ENCODE measurements around the gene FOXD4L1.
"Not testable (repeated sequence)": the region's sequence is repeated elsewhere in the genome, so short reads cannot be mapped to it uniquely, and the experiment has no call there.

The FOXD4L1 gene

DNA sequence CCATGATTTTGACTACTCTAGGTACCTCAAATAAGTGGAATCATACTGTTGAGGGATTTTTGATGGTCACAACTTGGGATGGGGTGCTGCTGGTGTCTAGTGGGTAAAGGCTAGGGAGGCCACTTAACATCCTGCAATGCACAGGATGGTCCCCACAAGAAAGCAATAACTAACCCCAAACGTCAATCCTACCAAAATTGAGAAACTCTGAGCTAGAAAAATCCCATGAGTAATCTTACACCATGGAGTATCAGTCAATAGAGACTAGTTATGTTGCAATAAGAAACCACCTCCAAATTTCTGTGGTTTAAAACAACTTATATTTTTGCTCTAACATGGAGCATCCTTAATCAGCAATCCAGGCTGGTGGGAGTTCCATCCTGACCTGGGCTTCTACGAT lies 18.6 kb downstream of the FOXD4L1 start:
- not testable (repeated sequence) for H4K8ac ChIP-seq (ENCODE audit: low read depth, low read length); H3K23ac ChIP-seq (ENCODE audit: low read length); H3K9ac ChIP-seq (ENCODE audit: low read length); H3K4me1 ChIP-seq (ENCODE audit: control insufficient read depth, low read depth, low read length); H3K79me2 ChIP-seq (ENCODE audit: control insufficient read depth, insufficient read depth, low read length); H3K4me3 ChIP-seq (ENCODE audit: low read length); H2BK5ac ChIP-seq (ENCODE audit: low read length); H2BK15ac ChIP-seq (replicated peaks; ENCODE audit: low read depth); H3K18ac ChIP-seq (ENCODE audit: low read length); DNase-seq; H3K27me3 ChIP-seq (ENCODE audit: insufficient read depth, low read length, poor library complexity); H2BK120ac ChIP-seq (ENCODE audit: low read depth, low read length); H3K36me3 ChIP-seq (ENCODE audit: control insufficient read depth, insufficient read depth, low read length); H2AK5ac ChIP-seq (ENCODE audit: low read length); H3K4ac ChIP-seq (ENCODE audit: low read depth, low read length); H3K27ac ChIP-seq (ENCODE audit: low read depth, low read length); H3K56ac ChIP-seq (ENCODE audit: low read length); H4K5ac ChIP-seq (ENCODE audit: low read length); H3K4me2 ChIP-seq (ENCODE audit: low read length); H3K79me1 ChIP-seq (ENCODE audit: low read length)
- WGBS (ENCODE audit: extremely low coverage, insufficient coverage, low lambda C conversion rate): no CpG with 5 or more reads among the region's 2 CpGs

- not testable (repeated sequence) for H3K23ac ChIP-seq (ENCODE audit: low read length); H3K18ac ChIP-seq (ENCODE audit: low read length); H4K8ac ChIP-seq (ENCODE audit: low read depth, low read length); H3K4ac ChIP-seq (ENCODE audit: low read depth, low read length); H3K4me1 ChIP-seq (ENCODE audit: control insufficient read depth, low read depth, low read length); H3K9ac ChIP-seq (ENCODE audit: low read length); H3K27me3 ChIP-seq (ENCODE audit: insufficient read depth, low read length, poor library complexity); H2AK5ac ChIP-seq (ENCODE audit: low read length); H2BK120ac ChIP-seq (ENCODE audit: low read depth, low read length); DNase-seq; H3K4me3 ChIP-seq (ENCODE audit: low read length); H3K79me1 ChIP-seq (ENCODE audit: low read length); H3K27ac ChIP-seq (ENCODE audit: low read depth, low read length); H3K36me3 ChIP-seq (ENCODE audit: control insufficient read depth, insufficient read depth, low read length); H4K5ac ChIP-seq (ENCODE audit: low read length); H3K4me2 ChIP-seq (ENCODE audit: low read length); H3K56ac ChIP-seq (ENCODE audit: low read length); H2BK5ac ChIP-seq (ENCODE audit: low read length); H3K79me2 ChIP-seq (ENCODE audit: control insufficient read depth, insufficient read depth, low read length); H2BK15ac ChIP-seq (replicated peaks; ENCODE audit: low read depth)
- WGBS (ENCODE audit: extremely low coverage, insufficient coverage, low lambda C conversion rate): no CpG with 5 or more reads among the region's 6 CpGs
Measured at GRCh38 chr2:113520837-113521236, 22.4 kb downstream of the FOXD4L1 start.

DNA sequence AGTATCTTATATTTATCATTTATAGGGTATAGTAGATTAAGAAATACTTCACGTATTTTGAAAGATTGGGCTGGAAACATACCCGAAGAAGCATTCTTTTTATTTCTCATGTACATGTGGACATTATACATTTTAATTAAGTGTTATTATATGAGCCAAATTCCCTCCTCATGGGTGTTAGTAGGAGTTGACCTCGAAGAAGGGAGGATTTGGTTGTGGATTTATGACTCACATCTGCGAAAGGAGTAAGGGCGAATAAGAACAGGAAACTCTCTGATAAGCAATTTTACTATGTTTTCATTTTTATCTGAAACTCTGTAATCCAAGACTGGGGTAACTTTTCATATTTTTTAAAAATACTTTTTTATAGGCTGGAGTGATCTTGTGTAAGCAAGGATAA lies 23.0 kb downstream of the FOXD4L1 start:
- not testable (repeated sequence) for H4K8ac ChIP-seq (ENCODE audit: low read depth, low read length); H3K4me2 ChIP-seq (ENCODE audit: low read length); H3K56ac ChIP-seq (ENCODE audit: low read length); H3K18ac ChIP-seq (ENCODE audit: low read length); H3K4me3 ChIP-seq (ENCODE audit: low read length); H3K79me2 ChIP-seq (ENCODE audit: control insufficient read depth, insufficient read depth, low read length); H3K23ac ChIP-seq (ENCODE audit: low read length); H3K27me3 ChIP-seq (ENCODE audit: insufficient read depth, low read length, poor library complexity); H3K27ac ChIP-seq (ENCODE audit: low read depth, low read length); H3K36me3 ChIP-seq (ENCODE audit: control insufficient read depth, insufficient read depth, low read length); H2BK120ac ChIP-seq (ENCODE audit: low read depth, low read length); H3K9ac ChIP-seq (ENCODE audit: low read length); H2BK5ac ChIP-seq (ENCODE audit: low read length); H3K4ac ChIP-seq (ENCODE audit: low read depth, low read length); H3K79me1 ChIP-seq (ENCODE audit: low read length); DNase-seq; H4K5ac ChIP-seq (ENCODE audit: low read length); H3K4me1 ChIP-seq (ENCODE audit: control insufficient read depth, low read depth, low read length); H2AK5ac ChIP-seq (ENCODE audit: low read length); H2BK15ac ChIP-seq (replicated peaks; ENCODE audit: low read depth)
- no CpG with 5 or more reads among the region's 5 CpGs for WGBS (ENCODE audit: extremely low coverage, insufficient coverage, low lambda C conversion rate)

DNA sequence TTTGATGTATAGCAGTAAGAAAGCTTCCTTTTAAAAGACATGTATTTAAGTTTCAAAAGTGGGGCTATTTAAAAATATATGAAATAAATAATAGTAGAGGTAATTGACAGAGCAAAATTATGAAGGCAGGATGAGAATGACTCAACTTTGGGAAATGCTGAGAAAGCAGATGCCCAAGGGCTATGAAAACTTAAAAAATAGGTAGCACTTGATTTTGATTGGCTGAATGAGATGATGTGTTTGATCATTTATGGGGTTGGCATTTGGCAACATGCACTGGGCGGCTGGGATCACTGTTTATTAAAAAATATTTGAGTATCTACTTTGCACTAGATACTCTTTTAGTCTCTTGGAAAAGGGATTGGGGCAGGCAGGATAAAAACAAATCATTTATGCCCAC lies 26.5 kb downstream of the FOXD4L1 start:
- not testable (repeated sequence) for H4K5ac ChIP-seq (ENCODE audit: low read length); H2BK15ac ChIP-seq (replicated peaks; ENCODE audit: low read depth); H3K4me2 ChIP-seq (ENCODE audit: low read length); H2BK5ac ChIP-seq (ENCODE audit: low read length); H3K4me1 ChIP-seq (ENCODE audit: control insufficient read depth, low read depth, low read length); H3K18ac ChIP-seq (ENCODE audit: low read length); DNase-seq; H3K4ac ChIP-seq (ENCODE audit: low read depth, low read length); H3K23ac ChIP-seq (ENCODE audit: low read length); H3K4me3 ChIP-seq (ENCODE audit: low read length); H3K79me1 ChIP-seq (ENCODE audit: low read length); H3K79me2 ChIP-seq (ENCODE audit: control insufficient read depth, insufficient read depth, low read length); H4K8ac ChIP-seq (ENCODE audit: low read depth, low read length); H3K36me3 ChIP-seq (ENCODE audit: control insufficient read depth, insufficient read depth, low read length); H3K56ac ChIP-seq (ENCODE audit: low read length); H2AK5ac ChIP-seq (ENCODE audit: low read length); H3K27me3 ChIP-seq (ENCODE audit: insufficient read depth, low read length, poor library complexity); H2BK120ac ChIP-seq (ENCODE audit: low read depth, low read length); H3K27ac ChIP-seq (ENCODE audit: low read depth, low read length); H3K9ac ChIP-seq (ENCODE audit: low read length)
- no CpG with 5 or more reads among the region's 1 CpG for WGBS (ENCODE audit: extremely low coverage, insufficient coverage, low lambda C conversion rate)

DNA sequence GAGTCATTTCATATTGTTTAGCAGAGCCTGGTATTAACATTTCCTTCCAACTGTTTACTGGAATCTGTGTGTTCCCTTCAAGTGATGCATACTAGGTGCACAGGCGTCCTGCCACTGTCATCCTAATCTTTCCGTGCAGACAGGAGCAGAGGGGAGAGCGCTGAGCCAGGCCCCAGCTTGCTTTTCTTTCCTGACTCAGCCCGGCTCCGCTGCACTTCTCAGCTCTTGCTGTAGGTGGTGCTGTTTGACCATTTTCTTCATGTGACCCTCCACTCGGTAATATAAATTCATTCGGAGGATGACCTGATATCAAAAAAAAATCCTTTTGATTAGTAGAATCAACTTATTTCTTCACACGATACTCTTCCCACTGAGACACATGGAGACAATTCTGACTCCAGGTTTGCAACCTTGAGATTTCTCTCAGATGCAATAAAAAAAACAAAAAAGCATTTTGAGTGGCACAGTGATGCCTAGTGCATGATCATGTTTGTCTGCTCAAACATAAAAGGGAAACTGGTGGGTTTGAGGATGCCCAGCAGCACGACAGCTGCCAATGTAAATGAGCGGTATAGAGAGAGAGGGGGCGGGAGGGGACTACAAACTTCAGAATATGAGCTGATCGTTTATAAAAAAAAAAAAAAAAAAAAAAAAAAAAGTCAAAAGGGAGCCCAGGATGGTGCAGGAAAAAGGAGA lies 29.0 kb downstream of the FOXD4L1 start:
- whole genome bisulfite sequencing (ENCODE audit: extremely low coverage, insufficient coverage, low lambda C conversion rate): no CpG with 5 or more reads among the region's 12 CpGs

DNA sequence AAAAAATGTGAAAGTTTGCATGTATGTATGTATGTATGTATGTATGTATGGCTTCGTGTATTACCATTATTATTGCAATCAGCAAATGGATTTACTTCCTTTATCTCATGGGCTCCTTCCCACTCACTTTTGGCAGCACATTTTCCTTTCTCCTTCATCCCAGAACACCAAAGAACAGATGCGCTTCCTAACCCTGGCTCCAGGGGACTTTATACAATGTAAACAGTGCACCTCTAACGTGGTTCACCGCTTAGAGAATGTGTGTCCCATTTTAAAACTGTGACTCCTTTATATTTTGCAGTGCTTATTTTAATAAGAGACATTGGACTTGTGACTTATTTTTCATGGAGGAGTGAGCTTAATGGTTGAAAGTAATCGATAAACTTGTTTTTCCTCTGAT lies 29.7 kb downstream of the FOXD4L1 start:
- not testable (repeated sequence) for H3K18ac ChIP-seq (ENCODE audit: low read length); H3K79me1 ChIP-seq (ENCODE audit: low read length); H2BK120ac ChIP-seq (ENCODE audit: low read depth, low read length); H3K27ac ChIP-seq (ENCODE audit: low read depth, low read length); H2AK5ac ChIP-seq (ENCODE audit: low read length); H3K27me3 ChIP-seq (ENCODE audit: insufficient read depth, low read length, poor library complexity); H2BK5ac ChIP-seq (ENCODE audit: low read length); DNase-seq; H3K4me3 ChIP-seq (ENCODE audit: low read length); H3K4ac ChIP-seq (ENCODE audit: low read depth, low read length); H4K8ac ChIP-seq (ENCODE audit: low read depth, low read length); H4K5ac ChIP-seq (ENCODE audit: low read length); H2BK15ac ChIP-seq (replicated peaks; ENCODE audit: low read depth); H3K56ac ChIP-seq (ENCODE audit: low read length); H3K9ac ChIP-seq (ENCODE audit: low read length); H3K4me1 ChIP-seq (ENCODE audit: control insufficient read depth, low read depth, low read length); H3K4me2 ChIP-seq (ENCODE audit: low read length); H3K23ac ChIP-seq (ENCODE audit: low read length); H3K79me2 ChIP-seq (ENCODE audit: control insufficient read depth, insufficient read depth, low read length); H3K36me3 ChIP-seq (ENCODE audit: control insufficient read depth, insufficient read depth, low read length)
- WGBS (ENCODE audit: extremely low coverage, insufficient coverage, low lambda C conversion rate): no CpG with 5 or more reads among the region's 5 CpGs

More for the DNA sequence above, 29.0 kb downstream of the FOXD4L1 start:
- H4K5ac ChIP-seq (ENCODE audit: low read length); H3K4me1 ChIP-seq (ENCODE audit: control insufficient read depth, low read depth, low read length); H3K56ac ChIP-seq (ENCODE audit: low read length); H2AK5ac ChIP-seq (ENCODE audit: low read length); H3K27me3 ChIP-seq (ENCODE audit: insufficient read depth, low read length, poor library complexity); H3K4me3 ChIP-seq (ENCODE audit: low read length); H3K4me2 ChIP-seq (ENCODE audit: low read length); H2BK5ac ChIP-seq (ENCODE audit: low read length); H4K8ac ChIP-seq (ENCODE audit: low read depth, low read length); H3K36me3 ChIP-seq (ENCODE audit: control insufficient read depth, insufficient read depth, low read length); H3K27ac ChIP-seq (ENCODE audit: low read depth, low read length); H3K79me1 ChIP-seq (ENCODE audit: low read length); H3K18ac ChIP-seq (ENCODE audit: low read length); H3K4ac ChIP-seq (ENCODE audit: low read depth, low read length); H3K9ac ChIP-seq (ENCODE audit: low read length); H2BK15ac ChIP-seq (replicated peaks; ENCODE audit: low read depth); H3K23ac ChIP-seq (ENCODE audit: low read length); H2BK120ac ChIP-seq (ENCODE audit: low read depth, low read length); H3K79me2 ChIP-seq (ENCODE audit: control insufficient read depth, insufficient read depth, low read length); DNase-seq: not testable (repeated sequence)
